HCT116 (cell line): ENCODE measurements around the gene NDUFC2. TPM values are rescaled to one million over a fixed set of nuclear protein-coding genes. Genes with fewer than 3 reads are reported as not detected.

Experiments used
- ATAC-seq: fragments of 200-7000 bp; cut with Tn5 transposase; 2 replicates; pipeline ENCODE4 v1.9.1; 2020; ENCODE audit warnings: mild to moderate bottlenecking, moderate library complexity
- BruUV-seq: library from RNA; stranded (reverse); fragments of 400-500 nt; replicated peaks from 2 replicates; lab custom pipeline; 2021; lab: Mats Ljungman, UMichigan
- CTCF ChIA-PET: fragments of 300-600 bp; sonication (Branson Sonifier 250); formaldehyde crosslinking; loops from one replicate; lab custom pipeline; 2021; ENCODE audit warnings: antibody characterized with exemption; lab: Charles Lee
- POLR2A ChIA-PET: fragments of 300-600, 350-600 bp; sonication (Branson Sonifier 250); formaldehyde crosslinking; loops from one replicate; lab custom pipeline; 2021; ENCODE audit warnings: antibody characterized with exemption; lab: Charles Lee
- RAD21 ChIA-PET, 2 experiments: fragments of 300-600 bp; sonication (Branson Sonifier 250); formaldehyde crosslinking; loops; one replicate each; lab custom pipeline; 2023; ENCODE audit warnings: low total read pairs in 2 of 2; ENCODE audit not compliant: uncharacterized antibody in 2 of 2, unreplicated experiment in 2 of 2, low non-redundant PET in 1 of 2; lab: Charles Lee
- DNase-seq: peaks from one replicate; pipeline ENCODE4 v3.0.0-alpha.2; 2010; ENCODE audit warnings: low read depth, low spot score
- H2AFZ ChIP-seq: fragments of 200-600 bp; shearing (Covaris generic), sonication (generic); 2 replicates; pipeline ENCODE4 v1.6.1; 2017; ENCODE audit warnings: low read depth, mixed run types, mixed read lengths, antibody characterized with exemption, low read length; ENCODE audit not compliant: poor library complexity, severe bottlenecking
- H3K27ac ChIP-seq: 2 replicates; pipeline ENCODE4 v1.5.1; 2012; ENCODE audit warnings: low read depth, low read length
- H3K27me3 ChIP-seq: fragments of 200-600 bp; sonication (generic); 2 replicates; pipeline ENCODE4 v1.6.1; 2016; ENCODE audit warnings: mixed run types, low read length, mixed read lengths; ENCODE audit not compliant: insufficient read depth
- H3K36me3 ChIP-seq, 2 experiments: fragments of 200-500 bp in 1 of 2; fragments of 200-600 bp in 1 of 2; sonication (Bioruptor generic) in 1 of 2; sonication (generic) in 1 of 2; 2 replicates each; pipeline versions ENCODE4 v1.5.1 to v1.6.1; 2014 to 2016; ENCODE audit warnings: low read length in 2 of 2, inconsistent platforms in 1 of 2, mixed read lengths in 1 of 2, mixed run types in 1 of 2; ENCODE audit not compliant: insufficient read depth in 2 of 2, control insufficient read depth in 1 of 2
- H3K4me1 ChIP-seq, 2 experiments: fragments of 200-600 bp in 1 of 2; sonication (generic) in 1 of 2; 2 replicates each; pipeline versions ENCODE4 v1.5.1 to v1.6.1; 2012 to 2017; ENCODE audit warnings: low read length in 2 of 2, inconsistent platforms in 1 of 2, mild to moderate bottlenecking in 1 of 2, mixed read lengths in 1 of 2, mixed run types in 1 of 2, moderate library complexity in 1 of 2; ENCODE audit not compliant: insufficient read depth in 2 of 2, control insufficient read depth in 1 of 2
- H3K4me2 ChIP-seq: fragments of 200-600 bp; sonication (generic); 2 replicates; pipeline ENCODE4 v1.6.1; 2017; ENCODE audit warnings: mixed run types, low read length, mixed read lengths
- H3K4me3 ChIP-seq, 2 experiments: fragments of 200-600 bp in 1 of 2; sonication (generic) in 1 of 2; replicated peaks in 1 of 2; 2 replicates each; pipeline ENCODE4 v1.5.1; 2011 to 2016; ENCODE audit warnings: low read length in 2 of 2, control low read depth in 1 of 2, low read depth in 1 of 2, mild to moderate bottlenecking in 1 of 2, mixed read lengths in 1 of 2, mixed run types in 1 of 2
- H3K79me2 ChIP-seq: fragments of 200-600 bp; sonication (generic); 2 replicates; pipeline ENCODE4 v1.6.1; 2017; ENCODE audit warnings: mild to moderate bottlenecking, mixed run types, low read length, moderate library complexity, mixed read lengths; ENCODE audit not compliant: insufficient read depth
- H3K9ac ChIP-seq: fragments of 200-600 bp; sonication (generic); 2 replicates; pipeline ENCODE4 v1.6.1; 2016; ENCODE audit warnings: low read length, mixed read lengths
- H3K9me2 ChIP-seq: fragments of 200-600 bp; sonication (generic), shearing (Covaris generic); 2 replicates; pipeline ENCODE4 v1.6.1; 2017; ENCODE audit warnings: mixed run types, mild to moderate bottlenecking, moderate library complexity; ENCODE audit not compliant: insufficient read depth
- H3K9me3 ChIP-seq, 2 experiments: fragments of 200-500 bp in 1 of 2; fragments of 200-600 bp in 1 of 2; sonication (Bioruptor generic) in 1 of 2; sonication (generic) in 1 of 2; 2 replicates each; pipeline ENCODE4 v1.6.1; 2014 to 2017; ENCODE audit warnings: low read length in 2 of 2, mixed read lengths in 2 of 2, inconsistent platforms in 1 of 2, low read depth in 1 of 2, mild to moderate bottlenecking in 1 of 2, mixed run types in 1 of 2, moderate library complexity in 1 of 2; ENCODE audit not compliant: control insufficient read depth in 1 of 2, insufficient read depth in 1 of 2
- H4K20me1 ChIP-seq: fragments of 200-600 bp; sonication (generic), shearing (Covaris generic); 2 replicates; pipeline ENCODE4 v1.6.1; 2017; ENCODE audit warnings: mixed run types, mild to moderate bottlenecking, moderate library complexity; ENCODE audit not compliant: insufficient read depth
- JUND ChIP-seq: IDR thresholded peaks from 2 replicates; pipeline ENCODE4 v1.6.1; 2012
- ZFX ChIP-seq: fragments of 450-650 bp; IDR thresholded peaks from 2 replicates; pipeline ENCODE4 v1.6.1; 2017
- intact Hi-C: fragments of 100-400 bp; cut with micrococcal nuclease; formaldehyde crosslinking; loops from 2 replicates; pipeline ENCODE4 v1.10.0; 2022
- total RNA-seq: library from RNA; stranded (reverse); gene quantifications from one replicate; pipeline ENCODE4 v1.2.1, GENCODE V29; 2021; ENCODE audit not compliant: unreplicated experiment

The NDUFC2 gene
- total RNA-seq, 1 experiment from 2014 or later: 225 TPM

GRCh38 chr11:78019808-78020207 lies 59.9 kb downstream of the NDUFC2 start:
- no peak overlapping the region for H2AFZ ChIP-seq
- no peaks in the 10 kb centered on the region for H3K27me3 ChIP-seq
- H3K27ac ChIP-seq: no peak overlapping the region
- no peak; the same call in 1 of the 2 replicates for ATAC-seq
- ChIA-PET POLR2A (interaction anchor here (0.8 to 2.0 kb wide), 2 partner anchors 9 to 25 kb away, joined by 3 to 14 read pairs; partner anchors contain the start of gene INTS4), CTCF (interaction anchor here (0.9 to 2.5 kb wide), 2 partner anchors 25 to 244 kb away, joined by 3 to 12 read pairs; partner anchors contain the start of gene INTS4), RAD21 (no interaction called here)
- H3K4me3 ChIP-seq: no peak overlapping the region
- H3K4me2 ChIP-seq: peak overlapping the region; percentile 37
- intact Hi-C loops: no loop called here
- H3K9me2 ChIP-seq: no peaks in the 10 kb centered on the region
- no peak for DNase-seq
- BruUV-seq: no TSS peak
- H3K4me1 ChIP-seq: peaks cover 19 to 45% of the 10 kb centered on the region in 2 experiments; a peak in 3 of 4 replicates
- H3K79me2 ChIP-seq: peaks cover 18% of the 10 kb centered on the region
- no peaks in the 10 kb centered on the region for H3K9me3 ChIP-seq
- TF ChIP-seq ZFX (no peak), JUND (peak; percentile 17; the same call in 1 of the 2 replicates)
- peaks cover 4 to 8% of the 10 kb centered on the region in 2 experiments; a peak in 3 of 4 replicates for H3K36me3 ChIP-seq
- no peaks in the 10 kb centered on the region for H4K20me1 ChIP-seq
- no peak overlapping the region for H3K9ac ChIP-seq

Other genes starting within 250 kb of the NDUFC2 start
- gene INTS4, start 85.2 kb downstream of the NDUFC2 start, total RNA-seq: 41.0 TPM
- gene KCTD14, start 56.6 kb downstream of the NDUFC2 start, total RNA-seq: 15.2 TPM
- not detected for gene THRSP, start 16.0 kb downstream of the NDUFC2 start, total RNA-seq
- gene ALG8, start 59.8 kb upstream of the NDUFC2 start, total RNA-seq: 50.1 TPM
- gene KCTD21, start 108.8 kb upstream of the NDUFC2 start, total RNA-seq: 3.0 TPM
- 6.0 TPM for gene USP35, start 109.1 kb upstream of the NDUFC2 start, total RNA-seq